H9 (cell line): ENCODE data around the gene GGA1. TPM values are rescaled to one million over a fixed set of nuclear protein-coding genes. Genes with fewer than 3 reads are reported as not detected.

Experiments used
- DNase-seq: peaks from one replicate; pipeline ENCODE4 v3.0.0-alpha.2; 2017
- H2AFZ ChIP-seq: one replicate; pipeline ENCODE4 v1.6.1; 2013; ENCODE audit warnings: mild to moderate bottlenecking, low read length, control low read depth, moderate library complexity
- H2AK5ac ChIP-seq: 2 replicates; pipeline ENCODE4 v1.6.1; 2013; ENCODE audit warnings: low read length, control low read depth, mixed read lengths; ENCODE audit not compliant: insufficient read length
- H2BK120ac ChIP-seq: one replicate; pipeline ENCODE4 v1.6.1; 2013; ENCODE audit warnings: low read depth, mild to moderate bottlenecking, low read length, control low read depth, inconsistent platforms; ENCODE audit not compliant: poor library complexity, severe bottlenecking
- H2BK12ac ChIP-seq: 2 replicates; pipeline ENCODE4 v1.6.1; 2013; ENCODE audit warnings: low read length, control low read depth, mixed read lengths, low read depth; ENCODE audit not compliant: insufficient read length
- H2BK15ac ChIP-seq: 2 replicates; pipeline ENCODE4 v1.6.1; 2013; ENCODE audit warnings: low read depth, low read length, control low read depth
- H2BK20ac ChIP-seq: one replicate; pipeline ENCODE4 v1.6.1; 2013; ENCODE audit warnings: low read depth, mild to moderate bottlenecking, low read length, control low read depth, inconsistent platforms; ENCODE audit not compliant: poor library complexity, severe bottlenecking
- H2BK5ac ChIP-seq: 2 replicates; pipeline ENCODE4 v1.6.1; 2013; ENCODE audit warnings: low read length, control low read depth, mixed read lengths; ENCODE audit not compliant: insufficient read length
- H3K14ac ChIP-seq: 2 replicates; pipeline ENCODE4 v1.6.1; 2013; ENCODE audit warnings: low read length, control low read depth; ENCODE audit not compliant: insufficient read depth
- H3K18ac ChIP-seq: 2 replicates; pipeline ENCODE4 v1.6.1; 2013; ENCODE audit warnings: low read depth, mild to moderate bottlenecking, mixed read lengths, low read length, control low read depth; ENCODE audit not compliant: insufficient read length
- H3K23ac ChIP-seq: 2 replicates; pipeline ENCODE4 v1.6.1; 2013; ENCODE audit warnings: low read length, control low read depth, mixed read lengths, low read depth; ENCODE audit not compliant: insufficient read length
- H3K23me2 ChIP-seq: 2 replicates; pipeline ENCODE4 v1.6.1; 2013; ENCODE audit warnings: low read depth, mild to moderate bottlenecking, mixed read lengths, low read length, control low read depth; ENCODE audit not compliant: insufficient read length, poor library complexity, severe bottlenecking
- H3K27ac ChIP-seq: 2 replicates; pipeline ENCODE4 v1.5.1; 2013; ENCODE audit warnings: low read length, control low read depth, mixed read lengths, low read depth; ENCODE audit not compliant: insufficient read length
- H3K27me3 ChIP-seq: 2 replicates; pipeline ENCODE4 v1.6.1; 2013; ENCODE audit warnings: low read length, control low read depth, inconsistent platforms; ENCODE audit not compliant: insufficient read depth
- H3K4ac ChIP-seq: 2 replicates; pipeline ENCODE4 v1.6.1; 2013; ENCODE audit warnings: low read depth, mild to moderate bottlenecking, control low read depth, inconsistent platforms, low read length, moderate library complexity
- H3K4me1 ChIP-seq: 2 replicates; pipeline ENCODE4 v1.6.1; 2013; ENCODE audit warnings: low read length, control low read depth, inconsistent platforms; ENCODE audit not compliant: insufficient read depth
- H3K4me2 ChIP-seq: 2 replicates; pipeline ENCODE4 v1.6.1; 2013; ENCODE audit warnings: low read length, control low read depth, mixed read lengths; ENCODE audit not compliant: insufficient read length, insufficient read depth
- H3K56ac ChIP-seq: 2 replicates; pipeline ENCODE4 v1.6.1; 2013; ENCODE audit warnings: low read depth, mild to moderate bottlenecking, mixed read lengths, low read length, control low read depth; ENCODE audit not compliant: insufficient read length
- H3K79me1 ChIP-seq: 2 replicates; pipeline ENCODE4 v1.6.1; 2013; ENCODE audit warnings: low read depth, mild to moderate bottlenecking, moderate library complexity, low read length, control low read depth, inconsistent platforms; ENCODE audit not compliant: insufficient read depth, poor library complexity, severe bottlenecking
- H3K79me2 ChIP-seq: 2 replicates; pipeline ENCODE4 v1.6.1; 2013; ENCODE audit warnings: low read length, control low read depth, inconsistent platforms; ENCODE audit not compliant: insufficient read depth
- H3K9ac ChIP-seq: 2 replicates; pipeline ENCODE4 v1.6.1; 2013; ENCODE audit warnings: low read length, control low read depth, mixed read lengths; ENCODE audit not compliant: insufficient read length; ENCODE audit errors: extremely low read depth
- H3K9me3 ChIP-seq: one replicate; pipeline ENCODE4 v1.6.1; 2013; ENCODE audit warnings: low read depth, low read length, inconsistent platforms; ENCODE audit not compliant: control insufficient read depth
- H3T11ph ChIP-seq: one replicate; pipeline ENCODE4 v1.6.1; 2013; ENCODE audit warnings: mild to moderate bottlenecking, low read length, control low read depth, inconsistent platforms
- H4K20me1 ChIP-seq: one replicate; pipeline ENCODE4 v1.6.1; 2013; ENCODE audit not compliant: control insufficient read depth, insufficient read length, insufficient read depth
- H4K5ac ChIP-seq: 2 replicates; pipeline ENCODE4 v1.6.1; 2013; ENCODE audit warnings: low read depth, mild to moderate bottlenecking, mixed read lengths, low read length, control low read depth; ENCODE audit not compliant: insufficient read length
- H4K8ac ChIP-seq: replicated peaks from 2 replicates; pipeline ENCODE4 v1.6.1; 2013; ENCODE audit warnings: low read length, control low read depth, mixed read lengths, low read depth; ENCODE audit not compliant: insufficient read length
- H4K91ac ChIP-seq: 2 replicates; pipeline ENCODE4 v1.6.1; 2013; ENCODE audit warnings: low read depth, mild to moderate bottlenecking, moderate library complexity, mixed read lengths, low read length, control low read depth; ENCODE audit not compliant: insufficient read length
- H3K27ac Mint-ChIP-seq, 3 experiments: 2 replicates in 2 of 3; 3 replicates in 1 of 3; pipeline ENCODE4 v1.8.0; 2020 to 2021; ENCODE audit warnings: mixed read lengths in 3 of 3, mild to moderate bottlenecking in 1 of 3, moderate library complexity in 1 of 3
- H3K27me3 Mint-ChIP-seq: 2 replicates; pipeline ENCODE4 v1.8.0; 2021; ENCODE audit warnings: low read depth, mild to moderate bottlenecking, moderate library complexity, mixed read lengths
- H3K36me3 Mint-ChIP-seq, 3 experiments: 2 replicates in 2 of 3; 3 replicates in 1 of 3; pipeline ENCODE4 v1.8.0; 2020 to 2021; ENCODE audit warnings: low read depth in 3 of 3, mixed read lengths in 3 of 3; ENCODE audit not compliant: insufficient read depth in 1 of 3
- H3K4me1 Mint-ChIP-seq, 2 experiments: 2 replicates each; pipeline ENCODE4 v1.8.0; 2020; ENCODE audit warnings: mixed read lengths in 2 of 2
- H3K4me3 Mint-ChIP-seq, 2 experiments: 2 replicates in 1 of 2; 3 replicates in 1 of 2; pipeline ENCODE4 v1.8.0; 2020 to 2021; ENCODE audit warnings: mild to moderate bottlenecking in 2 of 2, mixed read lengths in 2 of 2, moderate library complexity in 1 of 2
- H3K9me3 Mint-ChIP-seq, 2 experiments: 2 replicates in 1 of 2; 3 replicates in 1 of 2; pipeline ENCODE4 v1.8.0; 2020; ENCODE audit warnings: mild to moderate bottlenecking in 2 of 2, mixed read lengths in 2 of 2, moderate library complexity in 1 of 2
- CTCF ChIP-seq: fragments of 200-600 bp; sonication (generic); conservative IDR thresholded peaks from 3 replicates; pipeline ENCODE4 v1.8.0; 2021; ENCODE audit warnings: antibody characterized with exemption, mild to moderate bottlenecking
- WGBS: extraction: QIAGEN DNeasy Blood & Tissue Kit; methylation state at CpG from one replicate; pipeline ENCODE4 v1.1.7; 2013; ENCODE audit warnings: missing lambda C conversion rate, low lambda C conversion rate, mixed read lengths; ENCODE audit not compliant: insufficient read length; ENCODE audit errors: extremely low coverage; 5-methylcytosine and 5-hydroxymethylcytosine counted together
- total RNA-seq: library from RNA; stranded (reverse); gene quantifications from 2 replicates; pipeline ENCODE4 v1.2.1, GENCODE V29; 2021

Gene GGA1
- total RNA-seq, 1 experiment from 2014 or later = 61.7 TPM

GRCh38 chr22:37626556-37627075, 18.0 kb downstream of the GGA1 start:
- no peak overlapping the region for H3K27ac ChIP-seq
- no peaks in the 10 kb centered on the region for H3K79me1 ChIP-seq
- H4K91ac ChIP-seq = no peak overlapping the region
- H3K56ac ChIP-seq = no peak overlapping the region
- no peak overlapping the region for H2BK120ac ChIP-seq
- H3K9ac ChIP-seq = no peak overlapping the region
- no peak overlapping the region for H3T11ph ChIP-seq
- no CpG with 5 or more reads among the region's 13 CpGs for WGBS
- no peak overlapping the region for H2BK5ac ChIP-seq
- Mint-ChIP-seq H3K4me1 (peaks cover 2 to 5% of the 10 kb centered on the region in 2 experiments), H3K27ac (peak overlapping the region in 1 of 3 experiments; percentile 81; a peak in 3 of 7 replicates), H3K27me3 (no peaks in the 10 kb centered on the region; the same call in 1 of the 2 replicates), H3K9me3 (no peaks in the 10 kb centered on the region; a peak in 1 of 5 replicates), H3K36me3 (peaks cover 3 to 25% (median 21%) of the 10 kb centered on the region in 3 experiments; a peak in 6 of 7 replicates), H3K4me3 (no peak overlapping the region)
- DNase-seq = no peak
- no peak overlapping the region for H2BK12ac ChIP-seq
- no peak overlapping the region for H4K8ac ChIP-seq
- no peaks in the 10 kb centered on the region for H4K20me1 ChIP-seq
- peaks cover 2% of the 10 kb centered on the region; the same call in 1 of the 2 replicates for H3K4me1 ChIP-seq
- H3K9me3 ChIP-seq = no peaks in the 10 kb centered on the region
- no peak overlapping the region for H3K14ac ChIP-seq
- no peaks in the 10 kb centered on the region for H3K27me3 ChIP-seq
- H2BK20ac ChIP-seq = no peak overlapping the region
- H2AK5ac ChIP-seq = no peak overlapping the region
- no peak for TF ChIP-seq CTCF
- H3K79me2 ChIP-seq = no peaks in the 10 kb centered on the region
- H4K5ac ChIP-seq = no peak overlapping the region
- H2BK15ac ChIP-seq = no peak overlapping the region
- no peak overlapping the region for H3K4me2 ChIP-seq
- H3K23me2 ChIP-seq = no peaks in the 10 kb centered on the region
- H3K18ac ChIP-seq = no peak overlapping the region
- no peak overlapping the region for H3K4ac ChIP-seq
- no peak overlapping the region for H3K23ac ChIP-seq
- no peak overlapping the region for H2AFZ ChIP-seq
